GM12801 (cell line): Measurements from ENCODE around the gene ZNF385B.

ENCODE experiments used
- TF ChIP-seq, protein P1 (sequence below): IDR thresholded peaks from one replicate; pipeline ENCODE4 v1.5.1; 2011; ENCODE audit warnings: control low read depth; ENCODE audit not compliant: insufficient read length; ENCODE audit errors: extremely low read depth

The ZNF385B gene

DNA sequence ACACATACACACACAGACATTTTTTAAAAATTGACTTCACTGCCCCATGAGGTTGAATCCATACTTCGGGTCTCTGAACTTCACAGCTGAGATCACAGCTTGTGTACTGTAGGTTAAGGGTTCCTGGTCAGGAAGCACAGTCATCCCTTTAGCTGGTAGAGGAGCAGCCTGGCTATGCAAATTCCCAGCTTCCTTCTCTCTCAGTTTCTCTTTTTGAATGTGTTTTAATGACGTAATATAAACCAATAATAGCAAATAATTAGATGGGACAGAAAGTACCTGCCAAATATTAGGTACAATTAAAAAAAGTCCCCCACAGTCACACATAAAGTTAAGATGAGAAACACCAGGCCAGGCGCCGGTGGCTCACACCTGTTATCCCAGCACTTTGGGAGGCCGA is 178.7 kb downstream of the ZNF385B start:
- TF ChIP-seq, protein P1, sequence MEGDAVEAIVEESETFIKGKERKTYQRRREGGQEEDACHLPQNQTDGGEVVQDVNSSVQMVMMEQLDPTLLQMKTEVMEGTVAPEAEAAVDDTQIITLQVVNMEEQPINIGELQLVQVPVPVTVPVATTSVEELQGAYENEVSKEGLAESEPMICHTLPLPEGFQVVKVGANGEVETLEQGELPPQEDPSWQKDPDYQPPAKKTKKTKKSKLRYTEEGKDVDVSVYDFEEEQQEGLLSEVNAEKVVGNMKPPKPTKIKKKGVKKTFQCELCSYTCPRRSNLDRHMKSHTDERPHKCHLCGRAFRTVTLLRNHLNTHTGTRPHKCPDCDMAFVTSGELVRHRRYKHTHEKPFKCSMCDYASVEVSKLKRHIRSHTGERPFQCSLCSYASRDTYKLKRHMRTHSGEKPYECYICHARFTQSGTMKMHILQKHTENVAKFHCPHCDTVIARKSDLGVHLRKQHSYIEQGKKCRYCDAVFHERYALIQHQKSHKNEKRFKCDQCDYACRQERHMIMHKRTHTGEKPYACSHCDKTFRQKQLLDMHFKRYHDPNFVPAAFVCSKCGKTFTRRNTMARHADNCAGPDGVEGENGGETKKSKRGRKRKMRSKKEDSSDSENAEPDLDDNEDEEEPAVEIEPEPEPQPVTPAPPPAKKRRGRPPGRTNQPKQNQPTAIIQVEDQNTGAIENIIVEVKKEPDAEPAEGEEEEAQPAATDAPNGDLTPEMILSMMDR = no peak

DNA sequence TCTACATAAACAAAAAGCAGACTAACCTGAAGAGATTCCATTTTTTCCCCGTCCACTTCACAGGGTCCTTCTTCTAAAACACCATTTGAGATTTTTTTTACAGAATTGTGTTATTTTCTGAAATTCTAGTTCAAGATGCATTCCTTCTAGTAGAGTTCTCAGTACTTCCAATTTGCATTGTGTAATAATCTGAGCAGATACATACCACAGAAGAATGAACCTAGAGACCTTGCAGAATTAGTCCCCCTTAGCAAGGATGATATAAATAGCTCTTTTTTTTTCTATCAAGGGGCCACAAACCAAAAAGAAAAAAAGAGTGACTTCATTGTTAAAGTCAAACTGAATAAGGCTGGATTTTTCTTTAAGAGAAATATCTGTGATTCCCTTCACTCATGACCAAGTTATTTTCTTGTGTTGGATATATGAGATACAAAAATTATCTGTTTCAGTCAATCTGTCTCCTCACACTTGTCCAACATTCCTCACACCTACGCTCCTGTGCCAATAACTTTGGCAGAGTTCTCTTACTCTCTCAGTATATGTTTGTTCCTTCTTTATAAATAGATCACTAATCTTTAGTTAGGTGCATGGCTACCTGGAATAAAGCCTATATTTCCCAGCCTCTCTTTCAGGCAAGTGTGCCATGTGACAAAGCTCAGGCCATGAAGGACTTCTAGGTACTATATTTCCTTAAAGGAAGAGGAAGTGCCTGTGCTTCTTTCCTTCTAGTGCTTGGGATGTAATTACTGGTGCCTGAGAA is 183.5 kb downstream of the ZNF385B start:
- TF ChIP-seq, protein P1 = no peak

DNA sequence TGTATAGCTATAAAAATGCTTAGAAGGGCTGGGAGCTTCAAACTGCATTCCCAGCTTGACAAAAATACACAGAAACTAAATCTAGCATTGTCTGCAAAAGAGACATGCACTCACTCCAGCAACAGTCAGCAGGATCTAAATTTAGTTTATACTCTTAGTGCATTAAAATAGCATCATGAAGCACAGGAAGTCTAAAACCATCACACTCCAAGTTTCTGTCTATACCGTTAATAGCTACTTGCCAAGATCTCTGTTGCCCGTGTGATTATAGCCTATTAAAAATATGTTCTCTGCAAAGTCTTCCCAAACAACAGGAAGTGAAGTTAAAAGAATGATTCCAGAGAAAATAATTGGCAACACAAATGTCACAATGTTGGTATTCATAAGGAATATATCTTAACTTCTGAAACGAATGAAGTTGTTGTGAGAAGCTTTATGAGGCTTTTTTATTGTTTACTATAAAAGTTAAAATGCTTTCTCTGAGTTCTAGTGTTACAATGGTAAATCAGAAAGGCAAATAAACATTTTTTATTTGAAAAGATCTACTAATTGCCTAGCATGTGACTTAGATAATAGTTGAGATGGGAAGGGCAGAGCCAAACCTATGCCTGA is 184.2 kb downstream of the ZNF385B start:
- TF ChIP-seq, protein P1 = no peak

DNA sequence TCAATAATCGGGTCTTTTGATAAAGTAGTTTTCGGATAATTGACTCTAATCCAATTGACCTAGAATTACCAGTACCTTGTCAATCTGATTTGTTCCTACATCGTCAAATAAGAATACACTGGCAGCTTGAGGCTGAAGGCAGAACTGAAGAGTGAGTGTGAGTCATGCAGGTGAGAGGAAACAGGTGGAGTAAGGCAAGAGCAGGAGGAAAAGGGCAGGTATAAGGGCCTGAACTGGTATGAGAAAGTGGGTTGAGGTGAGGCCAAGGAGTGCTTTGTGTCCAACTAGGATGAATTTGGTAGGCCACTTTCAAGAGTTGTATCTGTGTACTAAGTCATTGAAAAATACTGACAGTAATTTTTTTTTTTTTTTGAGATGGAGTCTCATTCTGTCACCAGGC is 186.0 kb downstream of the ZNF385B start:
- TF ChIP-seq, protein P1 = no peak

DNA sequence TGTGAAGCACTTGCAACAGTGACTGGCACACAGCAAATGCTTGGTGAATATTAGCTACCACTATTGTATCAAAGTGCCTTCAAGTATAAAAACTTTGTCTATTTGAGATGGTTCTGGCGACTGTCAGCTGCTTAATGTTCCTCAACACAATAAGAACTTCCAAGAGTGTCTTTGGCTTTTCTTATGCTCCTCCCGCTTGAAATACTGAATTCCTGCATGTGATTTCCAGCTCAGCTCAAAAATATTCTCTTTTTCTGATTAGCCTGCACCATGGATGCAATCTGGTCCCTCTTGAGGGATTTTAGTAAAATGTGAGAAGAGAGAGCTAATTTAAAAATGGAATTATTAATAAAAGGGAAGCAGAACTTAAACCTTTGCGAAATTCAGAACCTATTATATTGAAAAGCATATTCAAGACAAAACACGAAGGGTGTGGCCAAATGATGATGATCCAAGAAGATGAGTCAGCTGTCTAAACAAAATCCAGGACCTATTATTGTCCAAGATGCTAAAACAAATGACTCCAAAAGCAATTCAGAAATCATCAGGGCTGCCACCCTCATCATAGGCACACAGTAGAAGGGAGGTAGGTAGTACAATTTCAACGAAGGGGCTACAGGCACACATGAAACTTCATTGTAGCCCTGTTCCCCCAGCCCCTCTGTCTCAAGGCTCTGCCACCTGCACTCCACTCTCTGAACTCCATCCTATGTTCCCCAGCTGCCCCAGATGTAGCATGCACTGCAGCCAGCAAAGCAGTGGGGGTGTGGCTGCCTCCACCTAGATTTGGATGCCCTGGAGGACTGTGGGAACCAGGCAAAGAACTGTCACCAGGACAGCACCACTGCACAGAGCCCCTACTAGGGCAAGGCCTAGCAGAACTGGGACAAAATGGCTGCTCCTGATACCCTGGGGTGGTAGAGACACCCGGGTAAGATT is 190.1 kb downstream of the ZNF385B start:
- TF ChIP-seq, protein P1 = no peak

DNA sequence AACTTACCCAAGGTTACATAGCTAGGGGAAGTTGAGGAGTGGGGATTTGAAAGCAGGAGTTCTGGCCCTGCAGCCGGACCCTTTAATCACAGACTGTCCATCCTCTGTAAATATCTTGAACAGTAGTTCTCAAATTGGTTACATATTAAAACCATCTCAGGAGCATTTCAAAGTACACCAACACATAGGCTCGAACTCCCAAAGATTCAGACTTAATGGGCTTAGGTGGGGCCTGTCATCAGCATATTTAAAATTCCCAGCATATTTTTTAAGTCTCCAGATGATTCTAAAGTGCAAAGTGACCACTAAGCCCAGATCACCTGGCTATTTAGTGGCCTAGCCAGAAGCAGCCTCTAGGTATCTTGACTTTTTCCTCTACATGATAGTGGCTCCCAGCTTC is 192.2 kb downstream of the ZNF385B start:
- TF ChIP-seq, protein P1 = no peak
